Caco-2 (cell line): ENCODE measurements around the gene EVPL. TPM values are rescaled to one million over a fixed set of nuclear protein-coding genes. Genes with fewer than 3 reads are reported as not detected.

ENCODE experiments used
- BruUV-seq: library from RNA; stranded (reverse); fragments of 400-500 nt; replicated peaks from 2 replicates; lab custom pipeline; 2021; lab: Mats Ljungman, UMichigan
- CTCF ChIA-PET: fragments of 300-600 bp; sonication (Branson Sonifier 250); formaldehyde crosslinking; loops from one replicate; lab custom pipeline; 2022; ENCODE audit warnings: antibody characterized with exemption; lab: Charles Lee
- POLR2A ChIA-PET: fragments of 300-600 bp; sonication (Branson Sonifier 250); formaldehyde crosslinking; loops from one replicate; lab custom pipeline; 2022; ENCODE audit warnings: antibody characterized with exemption; lab: Charles Lee
- DNase-seq, 2 experiments: peaks; one replicate each; pipeline versions ENCODE4 v3.0.0 to v3.0.0-alpha.2; 2020 to 2022
- H3K27me3 ChIP-seq: replicated peaks from 2 replicates; pipeline ENCODE4 v1.6.0; 2011; ENCODE audit warnings: low read length; ENCODE audit not compliant: control insufficient read depth, insufficient read depth
- H3K36me3 ChIP-seq: 2 replicates; pipeline ENCODE4 v1.5.1; 2011; ENCODE audit warnings: low read length; ENCODE audit not compliant: control insufficient read depth, insufficient read depth
- H3K4me1 ChIP-seq: fragments of 250-450 bp; sonication (Bioruptor Pico); 2 replicates; pipeline ENCODE4 v1.5.1; 2020; ENCODE audit warnings: mild to moderate bottlenecking
- H3K4me3 ChIP-seq: 2 replicates; pipeline ENCODE4 v1.5.1; 2011; ENCODE audit warnings: low read depth, mild to moderate bottlenecking, control low read depth, low read length
- H3K9me3 ChIP-seq: fragments of 250-450 bp; sonication (Bioruptor Pico); 2 replicates; pipeline ENCODE4 v1.5.1; 2020; ENCODE audit warnings: mild to moderate bottlenecking, moderate library complexity
- H3K27ac Mint-ChIP-seq: one replicate; pipeline ENCODE4 v1.8.0; 2022; ENCODE audit warnings: mixed read lengths; ENCODE audit not compliant: unreplicated experiment
- H3K27me3 Mint-ChIP-seq: one replicate; pipeline ENCODE4 v1.8.0; 2022; ENCODE audit warnings: mixed read lengths; ENCODE audit not compliant: insufficient read depth, unreplicated experiment
- H3K36me3 Mint-ChIP-seq: one replicate; pipeline ENCODE4 v1.8.0; 2022; ENCODE audit warnings: mild to moderate bottlenecking, mixed read lengths; ENCODE audit not compliant: insufficient read depth, unreplicated experiment
- H3K4me1 Mint-ChIP-seq: one replicate; pipeline ENCODE4 v1.8.0; 2022; ENCODE audit warnings: low read depth, mixed read lengths; ENCODE audit not compliant: unreplicated experiment
- H3K4me3 Mint-ChIP-seq: one replicate; pipeline ENCODE4 v1.8.0; 2022; ENCODE audit warnings: mild to moderate bottlenecking, moderate library complexity, mixed read lengths; ENCODE audit not compliant: unreplicated experiment
- H3K9me3 Mint-ChIP-seq: one replicate; pipeline ENCODE4 v1.8.0; 2022; ENCODE audit warnings: mixed read lengths; ENCODE audit not compliant: unreplicated experiment
- CTCF ChIP-seq, 2 experiments: fragments of 200-600 bp in 1 of 2; IDR thresholded peaks; 1 replicate in 1 of 2; 2 replicates in 1 of 2; pipeline versions ENCODE4 v1.5.1 to v1.8.0; 2011 to 2022; ENCODE audit warnings: antibody characterized with exemption in 1 of 2, control low read depth in 1 of 2, inconsistent platforms in 1 of 2, low read depth in 1 of 2, low read length in 1 of 2, mild to moderate bottlenecking in 1 of 2, moderate library complexity in 1 of 2; ENCODE audit not compliant: insufficient read depth in 1 of 2, severe bottlenecking in 1 of 2, unreplicated experiment in 1 of 2
- intact Hi-C: fragments of 100-400 bp; cut with micrococcal nuclease; formaldehyde crosslinking; loops from one replicate; pipeline ENCODE4 v1.10.0; 2022; ENCODE audit not compliant: unreplicated experiment
- total RNA-seq: library from RNA; stranded (reverse); gene quantifications from 2 replicates; pipeline ENCODE4 v1.2.3, GENCODE V29; 2022

EVPL gene
- total RNA-seq, 1 experiment from 2014 or later: 0.16 TPM

- peak in 1 of 2 experiments; percentile 43 for DNase-seq
- ChIA-PET POLR2A (no interaction called here), CTCF (interaction anchor here (1.6 to 1.8 kb wide), 2 partner anchors 40 to 79 kb away, joined by 4 to 5 read pairs; no protein-coding TSS in a partner anchor)
- H3K27ac Mint-ChIP-seq: peak overlapping the region; percentile 81
- H3K27me3 ChIP-seq: no peaks in the 10 kb centered on the region
- H3K4me1 ChIP-seq: peaks cover 15% of the 10 kb centered on the region
- H3K9me3 ChIP-seq: no peaks in the 10 kb centered on the region
- peaks cover 5% of the 10 kb centered on the region for H3K36me3 ChIP-seq
- peaks cover 9% of the 10 kb centered on the region for H3K4me1 Mint-ChIP-seq
- BruUV-seq: no TSS peak
- H3K27me3 Mint-ChIP-seq: no peaks in the 10 kb centered on the region
- H3K36me3 Mint-ChIP-seq: peaks cover 95% of the 10 kb centered on the region
- no peak for TF ChIP-seq CTCF (IDR thresholded peaks at IDR 0.05; ENCODE audit: insufficient read depth in 1 of 2, low read depth in 1 of 2, low read length in 1 of 2, severe bottlenecking in 1 of 2, unreplicated experiment in 1 of 2)
- intact Hi-C loops: no loop called here
- H3K4me3 Mint-ChIP-seq: peak overlapping the region; percentile 13
- H3K9me3 Mint-ChIP-seq: no peaks in the 10 kb centered on the region
- H3K4me3 ChIP-seq: no peak overlapping the region
Observed at GRCh38 chr17:76054112-76054476, 27.0 kb upstream of the EVPL start.

- Histone ChIP-seq H3K4me1 (peaks cover 15% of the 10 kb centered on the region), H3K9me3 (no peaks in the 10 kb centered on the region), H3K36me3 (peaks cover 5% of the 10 kb centered on the region), H3K27me3 (no peaks in the 10 kb centered on the region), H3K4me3 (no peak overlapping the region)
- POLR2A ChIA-PET: interaction anchor here (0.6 kb wide), 1 partner anchor 453 kb away, joined by 3 read pairs; no protein-coding TSS in a partner anchor
- H3K27ac Mint-ChIP-seq: peak overlapping the region; percentile 81
- H3K36me3 Mint-ChIP-seq: peaks cover 95% of the 10 kb centered on the region
- intact Hi-C loops: no loop called here
- no peak for DNase-seq
- no peaks in the 10 kb centered on the region for H3K27me3 Mint-ChIP-seq
- no peak for TF ChIP-seq CTCF (IDR thresholded peaks at IDR 0.05; ENCODE audit: insufficient read depth in 1 of 2, low read depth in 1 of 2, low read length in 1 of 2, severe bottlenecking in 1 of 2, unreplicated experiment in 1 of 2)
- no TSS peak for BruUV-seq
- CTCF ChIA-PET: interaction anchor here (1.6 to 1.8 kb wide), 2 partner anchors 40 to 79 kb away, joined by 4 to 5 read pairs; no protein-coding TSS in a partner anchor
- H3K9me3 Mint-ChIP-seq: no peaks in the 10 kb centered on the region
- H3K4me1 Mint-ChIP-seq: peaks cover 9% of the 10 kb centered on the region
- H3K4me3 Mint-ChIP-seq: peak overlapping the region; percentile 13
Observed at GRCh38 chr17:76053246-76054111, 26.4 kb upstream of the EVPL start.

- no peaks in the 10 kb centered on the region for H3K27me3 Mint-ChIP-seq
- no TSS peak for BruUV-seq
- H3K36me3 Mint-ChIP-seq: peaks cover 89% of the 10 kb centered on the region
- ChIA-PET CTCF (no interaction called here), POLR2A (no interaction called here)
- intact Hi-C loops: no loop called here
- peaks cover 9% of the 10 kb centered on the region for H3K4me1 Mint-ChIP-seq
- no peak overlapping the region for H3K27ac Mint-ChIP-seq
- peaks cover 15% of the 10 kb centered on the region for H3K4me1 ChIP-seq
- no peaks in the 10 kb centered on the region for H3K9me3 Mint-ChIP-seq
- H3K36me3 ChIP-seq: peaks cover 4% of the 10 kb centered on the region
- H3K9me3 ChIP-seq: no peaks in the 10 kb centered on the region
- DNase-seq: no peak
- H3K27me3 ChIP-seq: no peaks in the 10 kb centered on the region
- no peak for TF ChIP-seq CTCF (IDR thresholded peaks at IDR 0.05; ENCODE audit: insufficient read depth in 1 of 2, low read depth in 1 of 2, low read length in 1 of 2, severe bottlenecking in 1 of 2, unreplicated experiment in 1 of 2)
- H3K4me3 Mint-ChIP-seq: no peak overlapping the region
- H3K4me3 ChIP-seq: no peak overlapping the region
Observed at GRCh38 chr17:76051561-76051960, 24.5 kb upstream of the EVPL start.
